ENCODE results near the gene INAVA.

DNA sequence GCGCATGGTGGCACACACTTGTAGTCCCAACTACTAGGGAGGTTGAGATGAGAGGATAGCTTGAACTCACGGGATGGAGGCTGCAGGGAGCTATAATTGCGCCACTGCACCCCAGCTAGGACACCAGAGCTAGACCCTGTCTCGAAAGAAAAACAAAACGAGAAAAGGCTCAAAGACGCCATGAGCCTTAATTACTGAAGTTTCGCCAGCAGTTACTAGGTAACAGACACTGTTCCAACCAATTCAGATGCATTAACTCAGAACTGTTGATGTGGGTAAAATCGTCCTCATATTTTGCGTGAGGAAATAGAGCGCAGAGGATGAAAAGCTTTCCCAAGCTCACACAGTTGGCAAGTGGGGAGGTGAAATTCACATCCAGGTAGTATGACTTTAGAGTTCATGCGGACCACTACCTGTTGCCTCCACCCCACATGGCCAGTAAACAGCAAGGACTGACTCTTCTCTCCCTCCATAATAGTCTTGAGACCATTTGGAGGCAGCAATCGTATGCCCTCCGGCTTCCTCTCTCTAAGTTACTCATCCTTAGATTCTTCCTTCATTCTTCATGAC lies 40.1 kb downstream of the INAVA start:
- TF ChIP-seq RORB (CRISPR knock-in tag; IDR thresholded peaks at IDR 0.05) (no peak), NFATC4 (CRISPR knock-in tag; IDR thresholded peaks at IDR 0.05) (no peak), ZNF263 (CRISPR knock-in tag; IDR thresholded peaks at IDR 0.05; ENCODE audit: low read depth) (no peak), NFE2L1 (CRISPR knock-in tag; IDR thresholded peaks at IDR 0.05) (no peak), MAX (CRISPR knock-in tag; IDR thresholded peaks at IDR 0.05) (no peak), JUN (CRISPR knock-in tag; IDR thresholded peaks at IDR 0.05) (no peak), MLX (CRISPR knock-in tag; IDR thresholded peaks at IDR 0.05) (no peak)
- TF ChIP-seq, protein P1, sequence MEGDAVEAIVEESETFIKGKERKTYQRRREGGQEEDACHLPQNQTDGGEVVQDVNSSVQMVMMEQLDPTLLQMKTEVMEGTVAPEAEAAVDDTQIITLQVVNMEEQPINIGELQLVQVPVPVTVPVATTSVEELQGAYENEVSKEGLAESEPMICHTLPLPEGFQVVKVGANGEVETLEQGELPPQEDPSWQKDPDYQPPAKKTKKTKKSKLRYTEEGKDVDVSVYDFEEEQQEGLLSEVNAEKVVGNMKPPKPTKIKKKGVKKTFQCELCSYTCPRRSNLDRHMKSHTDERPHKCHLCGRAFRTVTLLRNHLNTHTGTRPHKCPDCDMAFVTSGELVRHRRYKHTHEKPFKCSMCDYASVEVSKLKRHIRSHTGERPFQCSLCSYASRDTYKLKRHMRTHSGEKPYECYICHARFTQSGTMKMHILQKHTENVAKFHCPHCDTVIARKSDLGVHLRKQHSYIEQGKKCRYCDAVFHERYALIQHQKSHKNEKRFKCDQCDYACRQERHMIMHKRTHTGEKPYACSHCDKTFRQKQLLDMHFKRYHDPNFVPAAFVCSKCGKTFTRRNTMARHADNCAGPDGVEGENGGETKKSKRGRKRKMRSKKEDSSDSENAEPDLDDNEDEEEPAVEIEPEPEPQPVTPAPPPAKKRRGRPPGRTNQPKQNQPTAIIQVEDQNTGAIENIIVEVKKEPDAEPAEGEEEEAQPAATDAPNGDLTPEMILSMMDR (IDR thresholded peaks at IDR 0.05), result no peak

Measured in WTC11 (cell line).